GM11168 (cell line): Measurements from ENCODE around the gene PRDM2.

Experiments
- in situ Hi-C: fragments of 300-500 bp; cut with MboI; formaldehyde crosslinking; loops from one replicate; pipeline ENCODE4 v1.12.0; 2022; ENCODE audit warnings: low sequenced_read_pairs; ENCODE audit not compliant: unreplicated experiment

PRDM2 gene

GRCh38 chr1:13732971-13733667 is 33.1 kb downstream of the PRDM2 start:
- in situ Hi-C loops: no loop called here

GRCh38 chr1:13733711-13734110 is 33.7 kb downstream of the PRDM2 start:
- in situ Hi-C loops: no loop called here

GRCh38 chr1:13735168-13735930 is 35.4 kb downstream of the PRDM2 start:
- in situ Hi-C loops: no loop called here

DNA sequence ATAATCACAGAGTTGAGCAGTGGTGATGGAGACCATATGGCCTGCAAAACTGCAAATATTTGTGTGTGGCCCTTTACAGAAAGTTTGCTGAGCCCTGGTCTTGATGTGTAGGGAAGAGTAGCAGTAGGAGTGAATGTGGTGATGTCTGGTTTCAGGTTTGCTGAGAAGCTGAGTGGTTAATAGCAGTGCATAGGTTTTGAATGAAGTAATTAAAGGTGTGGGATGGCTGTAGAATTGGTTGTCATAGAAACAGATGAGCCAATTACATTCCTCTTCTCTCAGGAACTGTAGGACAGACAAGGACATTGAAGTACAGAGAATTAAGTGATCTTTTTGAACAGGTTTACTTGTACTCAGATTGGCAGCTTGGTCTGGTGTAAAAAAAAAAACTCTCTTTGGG is 37.4 kb downstream of the PRDM2 start:
- in situ Hi-C loops: no loop called here

DNA sequence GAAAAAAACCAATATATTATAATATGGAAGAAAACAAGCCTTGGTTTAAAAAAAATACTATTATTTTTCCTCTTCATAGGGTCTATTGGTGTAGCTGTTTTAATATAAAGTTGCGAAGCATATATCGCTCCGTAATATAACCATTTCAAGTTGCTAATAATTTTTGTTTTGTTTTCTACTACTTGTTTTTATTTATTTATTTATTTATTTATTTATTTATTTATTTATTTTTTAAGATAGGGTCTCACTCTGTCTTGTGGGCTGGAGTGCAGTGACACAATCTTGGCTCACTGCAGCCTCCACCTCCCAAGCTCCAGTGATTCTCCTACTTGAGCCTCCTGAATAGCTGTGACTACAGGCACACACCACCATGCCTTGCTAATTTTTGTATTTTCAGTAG is 46.4 kb downstream of the PRDM2 start:
- in situ Hi-C loops: no loop called here

DNA sequence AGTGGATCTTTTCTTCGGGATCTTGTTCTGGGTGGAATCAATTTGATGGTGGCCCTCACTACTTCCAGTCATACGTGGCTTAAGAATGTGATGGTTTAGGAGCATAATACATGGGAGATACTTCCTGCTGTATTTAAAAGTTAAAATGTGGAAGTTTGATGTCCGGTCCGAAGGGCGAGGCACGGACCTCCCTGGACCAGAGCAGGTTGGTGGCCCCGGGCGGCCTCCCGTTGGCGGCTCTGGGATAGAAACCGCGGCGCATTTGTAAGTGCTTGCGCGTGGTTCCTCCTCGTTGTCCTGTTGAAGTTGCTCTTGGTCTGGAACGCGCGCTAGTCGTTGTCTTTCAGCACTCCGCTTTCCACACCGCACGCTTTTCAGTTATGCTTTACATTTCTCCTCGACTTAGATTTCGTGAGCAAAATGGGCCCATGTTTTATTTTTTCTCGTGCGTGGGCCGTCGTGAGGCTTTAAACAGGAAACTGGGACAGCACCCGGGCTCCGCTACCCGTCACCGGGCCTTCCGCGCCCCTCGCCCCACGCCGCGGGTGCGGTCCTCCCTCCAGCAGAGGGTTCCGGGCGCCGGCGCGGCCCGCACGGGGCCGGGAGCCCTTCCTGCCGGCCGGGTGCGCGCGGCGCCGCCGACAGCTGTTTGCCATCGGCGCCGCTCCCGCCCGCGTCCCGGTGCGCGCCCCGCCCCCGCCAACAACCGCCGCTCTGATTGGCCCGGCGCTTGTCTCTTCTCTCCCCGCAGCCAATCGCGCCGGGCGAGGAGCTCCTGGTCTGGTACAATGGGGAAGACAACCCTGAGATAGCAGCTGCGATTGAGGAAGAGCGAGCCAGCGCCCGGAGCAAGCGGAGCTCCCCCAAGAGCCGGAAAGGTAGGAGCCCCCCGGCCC is 48.9 kb downstream of the PRDM2 start:
- in situ Hi-C loops: no loop called here

- in situ Hi-C loops: no loop called here
Observed at GRCh38 chr1:13749543-13750341, 49.8 kb downstream of the PRDM2 start.

DNA sequence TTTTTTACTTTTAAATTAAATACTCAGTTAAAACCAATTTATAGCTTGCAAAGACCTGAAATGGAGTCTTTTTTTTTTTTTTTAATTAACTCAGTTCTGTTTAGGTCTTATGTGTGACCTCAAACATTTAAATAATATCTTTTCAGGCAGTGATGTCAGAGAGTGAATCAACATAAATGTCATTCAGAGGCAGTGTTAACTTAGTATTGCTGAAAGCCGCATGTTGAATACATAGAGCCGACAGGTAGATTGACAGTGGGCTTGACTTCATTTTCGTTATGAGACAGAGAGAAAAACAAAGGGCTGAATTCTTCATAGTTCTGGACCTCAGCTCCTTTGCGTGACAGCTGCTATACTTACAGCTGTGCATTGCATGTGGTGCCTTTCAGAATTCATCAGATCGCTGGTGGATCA is 51.5 kb downstream of the PRDM2 start:
- in situ Hi-C loops: no loop called here

DNA sequence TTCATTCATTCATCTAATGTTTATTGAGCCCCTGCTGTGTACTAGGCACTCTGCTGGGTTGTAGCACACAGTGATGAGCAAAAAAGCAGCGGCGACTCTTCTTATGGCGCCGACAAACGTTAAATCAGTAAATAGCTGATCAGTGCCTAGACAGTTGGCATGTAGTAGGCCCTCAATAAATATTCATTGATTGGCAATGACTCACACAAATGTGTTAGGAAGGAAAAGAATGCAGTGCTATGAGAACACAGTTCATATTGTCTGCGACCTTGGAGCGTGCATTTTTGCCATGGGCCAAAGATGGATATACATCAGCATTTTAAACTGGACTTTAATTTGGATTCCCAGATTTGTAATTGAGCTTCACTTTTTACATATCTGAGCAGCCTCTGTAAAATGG is 52.0 kb downstream of the PRDM2 start:
- in situ Hi-C loops: no loop called here

DNA sequence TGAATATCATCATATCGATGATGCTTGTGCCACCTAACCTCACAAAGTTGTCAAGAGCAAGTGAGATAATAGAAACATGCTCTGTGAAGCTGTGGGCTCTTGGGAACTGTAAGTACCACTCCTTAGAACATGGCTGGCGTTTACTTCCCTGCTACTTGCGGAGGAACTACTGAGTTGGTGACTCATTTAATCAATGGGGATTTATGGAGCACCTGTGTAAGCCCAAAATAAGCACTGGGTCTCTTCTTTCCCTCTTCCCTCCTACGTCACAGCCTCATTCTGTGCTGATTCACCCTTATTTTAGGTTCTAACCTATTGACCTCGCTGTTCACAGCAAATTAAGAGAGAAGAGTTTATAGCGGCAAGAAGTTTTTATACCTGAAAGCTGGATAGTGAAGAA is 52.9 kb downstream of the PRDM2 start:
- in situ Hi-C loops: no loop called here

DNA sequence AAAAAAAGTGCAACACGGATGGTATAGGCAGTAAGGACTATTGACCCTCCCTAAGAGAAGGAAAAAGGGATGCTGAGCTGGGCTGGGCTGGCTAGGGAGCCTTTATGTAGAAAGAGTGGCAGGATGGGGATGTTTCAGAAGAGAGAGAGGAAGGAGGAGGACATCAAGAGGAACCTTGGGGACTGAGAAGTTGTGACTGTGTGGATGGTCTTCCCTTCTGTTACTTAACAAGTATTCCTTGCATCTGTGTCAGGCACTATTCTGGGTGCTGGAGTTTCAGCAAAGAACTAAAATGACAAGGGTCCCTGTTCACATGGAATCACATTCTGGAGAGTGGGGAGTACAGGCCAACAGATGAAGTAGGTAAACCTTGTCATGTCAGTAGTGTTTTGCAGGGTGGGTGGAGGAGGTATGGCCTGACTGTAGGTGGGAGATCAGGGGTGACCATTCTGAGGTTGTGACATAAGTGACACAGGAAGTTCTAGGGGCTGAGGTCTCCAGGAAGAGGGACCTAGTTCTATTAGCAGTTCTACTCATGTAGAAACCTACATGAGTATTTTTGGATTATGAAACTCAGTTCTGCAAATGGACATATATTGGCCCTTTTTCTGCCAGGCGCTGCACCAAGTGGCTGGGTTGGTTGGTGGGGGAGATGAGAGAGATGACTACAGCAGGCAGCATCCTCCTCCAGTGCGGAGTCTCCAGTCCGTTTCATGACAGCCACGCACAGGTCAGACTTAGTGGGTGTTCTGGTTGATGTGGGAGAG is 53.8 kb downstream of the PRDM2 start:
- in situ Hi-C loops: no loop called here

DNA sequence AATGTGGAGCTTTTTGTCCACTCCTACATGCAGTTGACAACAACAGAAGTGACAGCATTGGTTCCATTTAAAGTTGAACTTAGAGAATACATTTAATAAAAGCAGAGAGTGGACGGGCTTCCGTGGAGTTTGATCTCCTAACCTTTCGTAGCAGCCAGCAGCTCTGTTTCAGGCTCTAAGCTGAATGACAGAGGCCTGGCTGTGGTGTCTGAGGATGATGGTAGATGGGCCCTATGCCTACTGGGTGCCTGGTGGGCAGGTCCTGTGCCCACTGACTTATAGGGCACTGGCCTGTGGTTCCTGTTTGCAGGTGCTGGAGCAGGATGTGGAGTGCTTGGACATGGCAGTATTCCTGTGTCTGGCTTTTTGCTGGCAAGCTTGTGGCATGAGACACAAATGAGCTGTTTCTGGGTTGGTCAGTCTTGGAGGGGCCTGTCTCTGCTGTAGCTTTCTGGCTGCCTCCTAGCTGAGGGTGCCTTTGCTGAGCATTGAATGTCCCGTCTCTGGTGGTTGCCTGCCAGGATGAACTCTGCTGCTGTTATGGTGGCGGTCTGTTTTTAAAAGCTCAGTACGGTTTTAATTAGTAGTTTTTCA is 54.6 kb downstream of the PRDM2 start:
- in situ Hi-C loops: no loop called here

DNA sequence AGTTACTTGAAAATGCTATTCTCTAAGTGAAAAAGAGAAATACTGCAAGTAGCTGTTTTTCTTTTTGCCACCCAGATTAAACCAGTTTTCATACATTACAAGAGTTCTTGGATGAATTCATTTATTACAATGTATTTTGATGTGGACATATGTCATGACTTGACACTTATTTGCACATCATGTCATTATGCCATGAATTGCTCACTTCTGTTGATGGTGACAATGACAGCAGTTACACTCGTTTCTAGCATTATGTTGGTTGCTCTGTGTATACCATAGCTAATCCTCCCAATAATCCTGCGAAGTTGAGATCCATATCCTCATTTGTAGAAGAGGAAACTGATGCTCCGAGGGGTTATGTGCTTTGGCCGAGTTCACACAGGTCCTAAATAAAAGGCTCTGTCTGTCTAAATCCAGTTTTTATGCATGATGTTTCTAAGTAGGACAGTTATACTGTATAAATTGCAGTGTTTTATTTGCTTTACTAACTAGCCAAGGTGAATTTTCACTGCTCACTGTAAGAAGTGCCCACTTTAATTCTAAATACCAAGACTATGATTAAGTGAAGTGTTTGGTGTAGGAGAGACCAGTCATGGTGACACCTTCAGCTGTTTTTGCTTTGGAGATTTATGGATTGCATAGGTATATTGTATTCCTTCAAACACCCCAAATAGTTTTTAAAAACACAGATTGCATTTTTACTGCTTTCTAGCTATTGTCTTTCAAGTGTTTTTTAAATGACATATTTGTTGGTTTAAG is 56.7 kb downstream of the PRDM2 start:
- in situ Hi-C loops: no loop called here

GRCh38 chr1:13757693-13758092 is 57.7 kb downstream of the PRDM2 start:
- in situ Hi-C loops: no loop called here

DNA sequence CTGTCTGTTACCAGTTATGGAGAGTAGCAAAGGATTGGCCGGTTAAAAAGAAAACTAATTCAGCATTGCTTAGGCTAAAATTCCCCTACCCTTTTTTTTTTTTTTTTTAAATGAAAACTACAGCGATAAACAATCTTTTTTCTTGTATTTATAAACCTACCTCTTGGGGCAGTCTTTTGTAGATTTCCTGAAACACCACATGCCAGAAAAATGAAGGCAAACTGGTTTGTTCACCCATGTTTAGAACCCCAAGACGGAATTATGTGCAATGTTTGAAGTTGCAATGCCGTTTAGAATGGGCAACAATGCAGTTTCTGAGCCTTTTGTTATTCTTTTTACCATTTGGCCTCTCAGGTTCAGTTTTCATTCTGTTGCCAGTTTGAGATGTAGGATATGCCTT is 59.1 kb downstream of the PRDM2 start:
- in situ Hi-C loops: no loop called here

GRCh38 chr1:13760340-13760739 is 60.4 kb downstream of the PRDM2 start:
- in situ Hi-C loops: no loop called here

DNA sequence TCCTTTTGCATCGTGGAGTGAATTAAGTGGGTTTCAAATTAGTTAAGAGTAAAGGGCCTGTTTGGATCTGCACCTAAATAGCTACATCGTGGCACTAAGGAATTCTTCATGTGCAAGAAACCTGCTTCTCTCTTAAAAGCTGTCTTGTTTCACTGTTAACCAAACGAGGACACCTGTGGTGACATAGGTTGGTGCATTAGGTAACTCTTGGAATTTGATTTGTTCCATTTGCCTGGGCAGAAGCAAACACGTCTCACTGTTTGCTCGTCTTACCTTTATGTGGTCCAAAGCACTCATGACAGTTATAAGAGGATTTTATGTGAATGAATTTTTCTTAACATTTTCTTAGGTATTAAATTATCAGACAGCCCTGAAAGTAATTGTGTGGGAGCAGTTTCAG is 60.9 kb downstream of the PRDM2 start:
- in situ Hi-C loops: no loop called here

GRCh38 chr1:13761883-13762282 is 61.9 kb downstream of the PRDM2 start:
- in situ Hi-C loops: no loop called here
